Peyer's patch (tissue), 4 donors: ENCODE results near the gene SPRED1.

Experiments used
- POLR2A ChIP-seq, 2 donors: fragments of 450-650 bp; IDR thresholded peaks; one replicate each; pipeline ENCODE4 v1.5.1; 2017; ENCODE audit warnings: antibody characterized with exemption in 2 of 2, mild to moderate bottlenecking in 2 of 2, moderate library complexity in 2 of 2
- TF ChIP-seq, protein P1 (sequence below), 6 experiments: fragments of 450-650 bp in 4 of 6; fragments of 200-600 bp in 2 of 6; sonication (generic) in 1 of 6; IDR thresholded peaks; one replicate each; pipeline ENCODE4 v1.5.1; 2017 to 2019; ENCODE audit warnings: antibody characterized with exemption in 6 of 6, mild to moderate bottlenecking in 3 of 6, moderate library complexity in 1 of 6

DNA sequence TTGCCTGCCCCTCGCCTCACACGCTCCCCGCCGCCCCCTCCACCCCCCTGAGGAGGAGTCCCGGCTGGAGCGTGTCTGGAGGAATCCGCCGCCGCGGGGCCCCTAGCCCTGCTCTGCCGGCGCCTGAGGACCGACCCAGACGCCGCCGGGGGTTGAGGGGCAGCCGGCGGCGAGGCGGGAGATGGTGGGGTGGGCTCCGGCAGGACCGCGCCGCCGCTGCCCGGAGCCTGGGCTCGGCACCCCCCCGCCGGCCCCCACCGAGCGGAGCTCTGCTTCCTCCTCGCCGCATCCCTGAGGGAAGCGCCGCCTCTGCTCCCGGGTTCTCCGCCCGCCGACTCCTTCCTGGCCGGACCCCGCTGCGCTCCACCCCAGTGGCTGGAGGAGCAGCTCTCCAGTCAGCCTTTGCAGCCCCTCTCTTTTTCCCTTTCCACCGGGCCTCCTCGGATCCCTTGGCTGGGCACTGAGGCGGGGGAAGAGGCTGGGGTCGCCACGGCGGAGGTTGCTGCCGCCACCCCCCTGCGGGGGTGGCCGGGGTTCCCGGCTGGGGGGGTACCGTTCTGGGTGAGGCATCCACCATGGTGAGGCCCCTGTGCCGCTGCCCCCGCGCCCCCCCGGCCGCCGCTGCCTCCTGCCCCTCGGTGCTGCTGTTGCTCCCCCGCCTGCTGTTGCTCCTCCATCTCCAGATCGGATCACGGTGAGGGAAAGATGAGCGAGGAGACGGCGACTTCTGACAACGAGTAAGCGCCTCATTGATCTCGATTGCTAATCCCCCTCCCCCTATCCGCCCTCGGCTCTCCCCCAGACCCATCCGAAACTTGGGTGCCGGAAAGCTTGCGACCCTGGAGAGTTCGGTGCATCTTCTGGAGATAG lies at the start of gene SPRED1:
- TF ChIP-seq POLR2A (IDR thresholded peaks at IDR 0.05): no peak
- TF ChIP-seq, protein P1, sequence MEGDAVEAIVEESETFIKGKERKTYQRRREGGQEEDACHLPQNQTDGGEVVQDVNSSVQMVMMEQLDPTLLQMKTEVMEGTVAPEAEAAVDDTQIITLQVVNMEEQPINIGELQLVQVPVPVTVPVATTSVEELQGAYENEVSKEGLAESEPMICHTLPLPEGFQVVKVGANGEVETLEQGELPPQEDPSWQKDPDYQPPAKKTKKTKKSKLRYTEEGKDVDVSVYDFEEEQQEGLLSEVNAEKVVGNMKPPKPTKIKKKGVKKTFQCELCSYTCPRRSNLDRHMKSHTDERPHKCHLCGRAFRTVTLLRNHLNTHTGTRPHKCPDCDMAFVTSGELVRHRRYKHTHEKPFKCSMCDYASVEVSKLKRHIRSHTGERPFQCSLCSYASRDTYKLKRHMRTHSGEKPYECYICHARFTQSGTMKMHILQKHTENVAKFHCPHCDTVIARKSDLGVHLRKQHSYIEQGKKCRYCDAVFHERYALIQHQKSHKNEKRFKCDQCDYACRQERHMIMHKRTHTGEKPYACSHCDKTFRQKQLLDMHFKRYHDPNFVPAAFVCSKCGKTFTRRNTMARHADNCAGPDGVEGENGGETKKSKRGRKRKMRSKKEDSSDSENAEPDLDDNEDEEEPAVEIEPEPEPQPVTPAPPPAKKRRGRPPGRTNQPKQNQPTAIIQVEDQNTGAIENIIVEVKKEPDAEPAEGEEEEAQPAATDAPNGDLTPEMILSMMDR (IDR thresholded peaks at IDR 0.05): no peak
